ENCODE data around the gene RCBTB2.

Gene RCBTB2

GRCh38 chr13:48530833-48531232 lies 2.0 kb downstream of the RCBTB2 start:
- no peak for DNase-seq (ENCODE audit: low spot score)

GRCh38 chr13:48528720-48529119 lies 4.2 kb downstream of the RCBTB2 start:
- DNase-seq (ENCODE audit: low spot score), result no peak

- no peak for DNase-seq (ENCODE audit: low spot score)
Observed at GRCh38 chr13:48527955-48528354, 4.9 kb downstream of the RCBTB2 start.

GRCh38 chr13:48526286-48526685 lies 6.6 kb downstream of the RCBTB2 start:
- no peak for DNase-seq (ENCODE audit: low spot score)

GRCh38 chr13:48518083-48518482 lies 14.8 kb downstream of the RCBTB2 start:
- no peak for DNase-seq (ENCODE audit: low spot score)

- no peak for DNase-seq (ENCODE audit: low spot score)
Observed at GRCh38 chr13:48515732-48516131, 17.1 kb downstream of the RCBTB2 start.

GRCh38 chr13:48514793-48515192 lies 18.1 kb downstream of the RCBTB2 start:
- DNase-seq (ENCODE audit: low spot score), result no peak

GRCh38 chr13:48511621-48512230 lies 21.2 kb downstream of the RCBTB2 start:
- no peak for DNase-seq (ENCODE audit: low spot score)

GRCh38 chr13:48510698-48511097 lies 22.2 kb downstream of the RCBTB2 start:
- DNase-seq (ENCODE audit: low spot score), result no peak

- no peak for DNase-seq (ENCODE audit: low spot score)
Observed at GRCh38 chr13:48508011-48508410, 24.9 kb downstream of the RCBTB2 start.

- DNase-seq (ENCODE audit: low spot score), result no peak
Observed at GRCh38 chr13:48507021-48507420, 25.9 kb downstream of the RCBTB2 start.

- no peak for DNase-seq (ENCODE audit: low spot score)
Observed at GRCh38 chr13:48506092-48506701, 26.7 kb downstream of the RCBTB2 start.

- no peak for DNase-seq (ENCODE audit: low spot score)
Observed at GRCh38 chr13:48505597-48506091, 27.2 kb downstream of the RCBTB2 start.

GRCh38 chr13:48505012-48505411 lies 27.9 kb downstream of the RCBTB2 start:
- no peak for DNase-seq (ENCODE audit: low spot score)

GRCh38 chr13:48504606-48505005 lies 28.3 kb downstream of the RCBTB2 start:
- DNase-seq (ENCODE audit: low spot score), result no peak

- no peak for DNase-seq (ENCODE audit: low spot score)
Observed at GRCh38 chr13:48502601-48503319, 30.1 kb downstream of the RCBTB2 start.

GRCh38 chr13:48501705-48502104 lies 31.2 kb downstream of the RCBTB2 start:
- no peak for DNase-seq (ENCODE audit: low spot score)

- DNase-seq (ENCODE audit: low spot score), result no peak
Observed at GRCh38 chr13:48500652-48501197, 32.2 kb downstream of the RCBTB2 start.

- DNase-seq (ENCODE audit: low spot score), result no peak
Observed at GRCh38 chr13:48497669-48498068, 35.2 kb downstream of the RCBTB2 start.

GRCh38 chr13:48496271-48497161 lies 36.4 kb downstream of the RCBTB2 start:
- DNase-seq (ENCODE audit: low spot score), result no peak

- DNase-seq (ENCODE audit: low spot score), result no peak
Observed at GRCh38 chr13:48494874-48495273, 38.0 kb downstream of the RCBTB2 start.

GRCh38 chr13:48493851-48494250 lies 39.0 kb downstream of the RCBTB2 start:
- no peak for DNase-seq (ENCODE audit: low spot score)

All from iPS-NIHi11 (cell line).